HG02588 (cell line): ENCODE results near the gene EFCAB5.
"Not testable (repeated sequence)": the region's sequence is repeated elsewhere in the genome, so short reads cannot be mapped to it uniquely, and the experiment has no call there.

Experiments used
- ATAC-seq: cut with Tn5 transposase; IDR thresholded peaks from one replicate; pipeline ENCODE4 v1.9.1; 2021; ENCODE audit warnings: mild to moderate bottlenecking, moderate library complexity; ENCODE audit not compliant: unreplicated experiment

Gene EFCAB5

DNA sequence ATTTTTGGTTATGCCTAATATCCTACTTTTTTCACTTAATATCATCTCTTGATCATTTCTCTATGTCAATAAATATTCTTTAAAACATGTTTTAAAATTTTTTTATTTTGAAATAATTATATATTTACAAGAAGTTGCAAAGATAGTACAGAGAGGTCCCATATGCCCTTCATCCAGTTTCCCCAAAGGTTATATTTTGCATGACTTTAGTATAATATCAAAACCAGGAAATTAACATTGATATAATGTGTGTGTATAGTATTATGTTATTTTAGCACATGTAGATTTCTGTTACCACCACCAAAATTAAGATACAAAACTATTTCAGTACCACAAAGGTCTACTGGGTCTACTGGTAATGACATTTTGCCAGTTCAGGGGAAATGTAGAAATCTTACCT, 60.7 kb downstream of the EFCAB5 start:
- ATAC-seq, result no peak

DNA sequence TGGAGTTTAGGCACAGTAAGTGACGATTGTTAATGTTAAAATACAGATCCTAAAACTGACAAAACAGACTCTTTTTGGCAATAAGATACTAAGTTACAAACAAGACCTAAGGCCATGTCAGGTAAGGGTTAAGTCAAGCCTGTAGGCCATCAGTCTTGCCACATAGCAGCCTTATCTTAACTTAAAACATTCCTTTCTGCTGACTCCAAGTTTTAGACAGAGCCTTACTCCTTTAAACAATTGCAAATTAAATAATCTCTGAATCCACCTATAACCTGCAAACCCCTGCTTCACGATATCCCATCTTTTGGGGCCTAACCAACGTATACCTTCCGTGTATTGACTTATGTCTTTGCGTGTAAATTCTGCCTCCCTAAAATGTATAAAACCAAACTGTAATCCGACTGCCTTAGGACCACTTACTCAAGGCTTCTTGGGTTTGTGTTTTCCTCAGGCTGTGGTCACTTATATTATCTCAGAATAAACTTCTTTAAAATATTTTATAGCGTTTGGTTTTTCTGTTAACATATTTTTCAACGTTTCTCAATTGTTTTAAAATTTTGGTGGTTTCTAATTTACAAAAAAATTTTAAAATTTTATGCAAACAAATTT, 64.4 kb downstream of the EFCAB5 start:
- ATAC-seq, result no peak

DNA sequence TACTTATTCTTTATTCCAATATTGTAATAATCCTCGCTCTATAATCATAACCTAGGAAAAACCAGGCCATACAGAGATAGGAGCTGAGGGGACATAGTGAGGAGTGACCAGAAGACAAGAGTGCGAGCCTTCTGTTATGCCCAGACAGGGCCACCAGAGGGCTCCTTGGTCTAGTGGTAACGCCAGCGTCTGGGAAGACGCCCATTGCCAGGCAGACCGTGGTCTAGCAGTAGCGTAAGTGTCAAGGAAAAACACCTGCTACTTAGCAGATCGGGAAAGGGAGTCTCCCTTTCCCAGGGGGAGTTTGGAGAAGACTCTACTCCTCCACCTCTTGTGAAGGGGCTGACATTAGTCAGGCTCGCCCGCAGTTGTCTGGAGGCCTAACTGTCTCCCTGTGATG, 70.5 kb downstream of the EFCAB5 start:
- ATAC-seq, result not testable (repeated sequence)

DNA sequence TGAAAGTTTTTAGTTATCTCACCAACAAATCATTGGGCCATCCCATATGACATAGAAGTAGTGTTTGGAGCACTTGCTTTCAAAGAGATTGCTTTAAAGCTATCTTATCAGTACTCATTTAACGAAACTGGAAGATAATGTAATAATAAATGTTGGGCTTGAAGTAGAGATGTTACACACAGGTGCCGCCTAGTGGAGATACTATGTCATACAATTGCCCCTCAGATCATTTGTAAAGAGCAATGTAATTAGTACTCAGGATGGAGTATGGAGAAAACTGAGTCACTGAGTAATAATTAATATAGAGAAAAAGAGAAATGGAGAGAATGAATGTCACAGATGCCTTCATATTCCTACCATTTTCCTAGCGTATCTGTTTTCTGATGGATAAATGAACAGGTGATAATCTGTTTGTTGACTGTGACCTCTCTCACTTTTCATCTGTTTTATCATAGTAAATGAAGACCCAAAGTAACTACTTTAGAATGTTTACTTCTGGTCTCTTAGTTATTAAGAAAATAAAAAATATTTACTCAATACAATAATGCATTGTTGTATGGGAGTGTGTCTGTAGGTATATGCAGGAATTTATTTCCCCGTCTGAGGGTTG, 80.4 kb downstream of the EFCAB5 start:
- ATAC-seq, result no peak

DNA sequence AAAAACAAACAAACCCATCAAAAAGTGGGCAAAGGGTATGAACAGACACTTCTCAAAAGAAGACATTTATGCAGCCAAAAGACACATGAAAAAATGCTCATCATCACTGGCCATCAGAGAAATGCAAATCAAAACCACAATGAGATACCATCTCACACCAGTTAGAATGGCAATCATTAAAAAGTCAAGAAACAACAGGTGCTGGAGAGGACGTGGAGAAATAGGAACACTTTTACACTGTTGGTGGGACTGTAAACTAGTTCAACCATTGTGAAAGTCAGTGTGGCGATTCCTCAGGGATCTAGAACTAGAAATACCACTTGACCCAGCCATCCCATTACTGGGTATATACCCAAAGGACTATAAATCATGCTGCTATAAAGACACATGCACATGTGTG, 83.9 kb downstream of the EFCAB5 start:
- not testable (repeated sequence) for ATAC-seq

DNA sequence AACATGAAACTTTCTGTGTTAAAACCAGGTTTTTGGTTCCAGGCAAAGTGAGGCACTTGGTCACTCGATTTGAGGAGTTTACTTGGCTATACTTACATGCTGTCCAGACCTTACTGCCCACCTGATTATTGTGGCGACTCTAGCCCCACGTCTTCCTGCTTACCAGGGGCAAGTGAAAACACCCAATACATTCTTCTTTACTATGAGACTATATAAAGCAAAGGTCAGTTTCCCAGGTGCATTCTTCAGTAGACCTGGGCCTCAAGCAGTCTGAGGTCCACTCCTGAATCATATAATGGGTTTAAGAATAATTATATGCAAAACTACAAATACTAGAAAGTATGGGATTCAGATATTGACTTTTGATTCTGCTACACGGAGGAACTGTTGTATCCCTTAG, 86.2 kb downstream of the EFCAB5 start:
- no peak for ATAC-seq

DNA sequence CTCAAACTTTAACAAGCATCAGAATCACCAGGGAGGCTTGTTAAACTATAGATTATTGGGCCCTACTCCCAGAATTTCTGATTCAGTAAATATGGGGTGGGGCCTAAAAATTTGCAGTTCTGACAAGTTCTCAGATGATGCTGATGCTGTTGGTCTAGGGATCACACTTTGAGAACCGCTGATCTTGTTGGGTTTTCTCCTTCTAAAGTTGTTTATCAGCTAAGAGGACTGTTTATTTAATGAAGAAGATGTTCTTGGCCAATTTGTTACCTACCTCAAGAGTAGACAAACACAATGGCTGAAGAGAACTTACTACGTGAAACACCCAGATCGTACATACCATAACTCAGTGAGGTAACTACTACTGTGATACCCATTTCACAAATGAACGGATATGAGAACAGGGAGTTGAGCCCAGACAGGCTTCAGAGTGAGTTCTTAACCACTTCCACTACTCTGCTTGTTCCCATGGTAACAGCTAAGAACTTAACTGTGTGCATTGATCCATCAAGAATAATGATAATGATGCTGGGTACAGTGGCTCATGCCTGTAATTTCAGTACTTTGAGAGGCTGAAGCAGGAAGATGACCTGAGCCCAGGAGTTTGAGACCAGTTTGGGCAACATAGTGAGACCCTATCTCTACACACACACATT, 89.9 kb downstream of the EFCAB5 start:
- ATAC-seq, result no peak

DNA sequence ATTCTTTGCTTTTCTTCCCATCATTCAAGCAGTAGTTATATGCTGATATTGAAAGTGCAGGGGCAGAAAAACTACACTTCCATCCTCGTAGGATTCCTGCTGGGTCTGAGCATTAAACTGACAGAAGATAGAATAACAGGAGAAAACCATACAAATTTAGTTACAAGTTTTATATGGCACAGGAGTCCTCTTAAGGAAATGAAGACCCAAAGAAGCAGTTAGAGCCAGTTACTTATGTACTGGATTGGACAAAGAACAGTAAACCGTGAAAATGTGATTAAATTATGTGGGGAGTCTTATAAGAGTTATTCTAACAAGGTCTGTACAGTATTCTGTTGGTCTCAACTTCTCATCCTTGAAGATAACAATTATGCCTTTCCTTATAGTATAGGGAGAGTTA, 93.9 kb downstream of the EFCAB5 start:
- no peak for ATAC-seq

DNA sequence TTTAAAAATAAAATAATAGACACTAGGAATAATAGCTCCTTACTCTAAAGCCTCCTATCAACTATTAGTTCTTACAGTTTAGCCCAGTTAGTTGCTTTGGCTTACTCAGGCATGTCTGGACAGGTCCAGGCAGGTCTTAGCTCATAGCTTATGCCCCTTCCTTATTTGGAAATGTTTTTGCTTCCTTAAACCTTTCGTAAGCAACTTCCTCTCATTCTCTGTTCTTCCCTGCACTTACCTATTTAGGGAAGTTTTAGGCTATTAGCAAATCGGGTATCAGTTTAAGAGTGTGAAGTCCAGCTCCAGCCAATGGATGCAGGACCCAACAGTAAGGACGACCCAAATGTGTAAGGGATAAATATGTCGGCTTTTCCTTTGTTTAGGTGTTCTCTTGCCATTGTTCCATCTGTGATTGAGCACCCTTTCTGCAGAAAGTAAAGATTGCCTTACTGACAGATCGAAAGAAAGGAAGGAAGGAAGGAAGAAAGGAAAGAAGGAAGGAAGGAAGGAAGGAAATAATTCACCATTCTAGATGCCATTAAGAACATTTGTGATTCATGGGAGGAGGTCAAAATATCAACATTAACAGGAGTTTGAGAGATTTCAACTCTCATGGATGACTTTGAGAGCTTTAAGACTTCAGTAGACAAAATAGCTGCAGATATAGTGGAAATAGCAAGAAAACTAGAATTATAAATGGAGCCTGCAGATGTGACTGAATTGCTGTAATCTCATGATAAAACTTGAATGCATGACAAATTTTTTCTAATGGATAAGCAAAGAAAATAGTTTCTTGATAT, 99.5 kb downstream of the EFCAB5 start:
- not testable (repeated sequence) for ATAC-seq

DNA sequence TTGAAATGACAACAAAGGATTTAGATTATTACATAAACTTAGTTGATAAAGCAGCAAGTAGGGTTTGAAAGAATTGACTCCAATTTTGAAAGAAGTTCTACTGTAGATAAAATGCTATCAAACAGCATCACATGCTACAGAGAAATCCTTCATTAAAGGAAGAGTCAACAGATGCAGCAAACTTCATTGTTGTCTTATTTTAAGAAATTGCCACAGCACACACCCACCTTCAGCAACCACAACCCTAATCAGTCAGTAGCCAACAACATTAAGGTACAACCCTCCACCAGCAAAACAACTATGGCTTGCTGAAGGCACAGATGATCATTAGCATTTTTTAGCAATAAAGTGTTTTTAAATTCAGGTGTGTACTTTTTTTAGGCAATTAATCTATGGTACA, 100.1 kb downstream of the EFCAB5 start:
- ATAC-seq, result no peak

DNA sequence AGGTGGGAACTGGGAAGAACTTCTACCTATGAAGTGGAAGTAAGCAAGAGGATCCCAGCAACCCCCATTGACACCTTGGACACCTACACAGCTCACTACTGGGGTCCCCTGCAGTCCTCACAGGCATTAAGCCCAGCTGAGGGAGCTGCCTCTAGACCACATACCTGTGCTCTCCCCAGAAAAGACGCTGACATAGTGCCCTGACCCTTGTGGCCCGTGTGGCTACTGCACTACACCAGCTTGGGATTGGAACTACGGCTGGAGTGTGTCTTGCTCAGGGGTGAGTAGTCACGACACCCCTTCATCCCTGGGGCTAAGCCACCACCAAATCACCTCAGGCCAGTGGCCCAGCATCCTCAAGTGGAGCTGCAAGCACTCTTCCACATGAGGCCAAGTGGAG, 120.9 kb downstream of the EFCAB5 start:
- no peak for ATAC-seq

DNA sequence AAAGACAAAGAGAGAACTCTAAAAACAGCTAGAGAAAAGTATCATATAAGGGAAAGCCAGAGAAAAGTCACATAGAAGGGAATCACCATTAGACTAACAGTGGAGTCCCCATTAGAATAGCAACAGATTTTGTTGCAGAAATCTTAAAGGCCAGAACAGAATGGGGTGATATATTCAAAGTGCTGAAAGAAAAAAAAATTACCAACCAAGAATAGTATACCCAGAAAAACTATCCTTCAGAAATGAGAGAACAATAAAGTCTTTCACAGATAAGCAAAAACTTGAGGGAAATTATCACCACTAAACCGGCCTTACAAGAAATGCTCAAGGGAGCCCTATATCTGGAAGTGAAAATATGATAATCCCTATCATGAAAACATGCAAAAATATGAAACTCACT, 123.3 kb downstream of the EFCAB5 start:
- ATAC-seq, result no peak

DNA sequence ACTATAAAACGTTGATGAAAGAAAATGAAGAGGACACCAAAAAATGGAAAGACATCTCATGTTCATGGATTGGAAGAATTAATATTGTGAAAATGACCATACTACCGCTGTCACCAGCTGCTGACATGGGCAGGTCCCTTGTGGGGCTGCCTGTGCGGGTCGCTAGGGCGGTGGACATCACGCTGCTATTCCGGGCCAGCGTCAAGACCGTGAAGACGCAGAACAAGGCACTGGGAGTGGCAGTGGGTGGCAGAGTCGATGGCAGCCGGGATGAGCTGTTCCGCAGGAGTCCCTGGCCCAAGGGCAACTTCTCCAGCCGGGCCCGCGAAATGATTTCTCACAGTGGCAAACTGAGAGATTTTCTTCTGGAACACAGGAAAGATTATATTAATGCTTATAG, 127.0 kb downstream of the EFCAB5 start:
- no peak for ATAC-seq

DNA sequence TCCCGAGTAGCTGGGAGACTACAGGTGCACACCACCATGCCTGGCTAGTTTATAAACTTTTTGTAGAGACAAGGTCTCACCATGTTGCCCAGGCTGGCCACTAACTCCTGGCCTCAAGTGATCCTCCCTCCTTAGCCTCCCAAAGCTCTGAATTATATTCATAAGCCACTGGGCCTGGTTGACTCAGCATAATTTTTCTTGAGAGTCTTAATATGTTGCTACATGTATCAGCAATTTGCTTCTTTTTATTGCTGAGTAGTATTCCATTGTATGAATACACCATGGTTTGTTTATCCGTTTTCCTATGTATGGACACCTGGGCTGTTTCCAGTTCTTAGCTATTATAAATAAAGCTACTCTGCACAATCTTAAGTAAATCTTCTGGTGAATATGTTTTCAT, 132.8 kb downstream of the EFCAB5 start:
- no peak for ATAC-seq

DNA sequence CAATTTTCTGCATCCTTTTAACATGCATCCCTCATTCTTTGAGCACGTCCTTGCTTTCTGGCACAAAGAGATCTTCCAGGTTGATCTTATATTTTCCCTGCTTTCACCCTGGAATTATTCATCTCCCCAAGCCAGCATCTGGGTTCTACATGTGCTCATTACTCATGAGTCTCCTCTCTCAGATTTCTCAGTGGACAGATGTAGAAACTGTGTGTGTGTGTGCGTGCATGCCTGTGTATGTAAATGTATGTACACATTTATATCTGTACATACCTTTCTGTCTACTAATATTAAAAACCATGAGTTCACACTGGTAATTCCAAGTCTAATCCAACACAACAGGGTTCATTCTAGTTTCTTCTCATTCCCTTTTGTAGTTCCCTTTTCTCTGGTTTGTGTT, 133.3 kb downstream of the EFCAB5 start:
- ATAC-seq, result no peak

DNA sequence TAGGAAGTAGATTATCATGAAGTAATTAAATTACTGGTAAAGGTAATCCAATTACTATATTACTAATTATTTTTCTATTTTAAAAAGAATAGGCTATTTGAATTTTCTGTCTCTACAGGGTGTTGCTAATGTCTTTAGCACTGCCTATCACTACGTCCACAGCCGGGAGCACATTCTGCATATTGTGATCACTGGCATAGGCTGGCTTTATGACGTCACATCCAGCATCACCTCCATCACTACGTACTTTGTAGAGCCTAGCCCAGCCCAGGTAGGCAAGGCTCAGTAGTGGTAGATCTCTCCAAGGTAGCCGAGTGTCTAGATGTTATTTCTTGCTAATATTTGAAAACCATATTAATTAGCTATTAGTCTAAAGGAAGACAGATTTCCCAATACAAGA, 141.3 kb downstream of the EFCAB5 start:
- no peak for ATAC-seq

DNA sequence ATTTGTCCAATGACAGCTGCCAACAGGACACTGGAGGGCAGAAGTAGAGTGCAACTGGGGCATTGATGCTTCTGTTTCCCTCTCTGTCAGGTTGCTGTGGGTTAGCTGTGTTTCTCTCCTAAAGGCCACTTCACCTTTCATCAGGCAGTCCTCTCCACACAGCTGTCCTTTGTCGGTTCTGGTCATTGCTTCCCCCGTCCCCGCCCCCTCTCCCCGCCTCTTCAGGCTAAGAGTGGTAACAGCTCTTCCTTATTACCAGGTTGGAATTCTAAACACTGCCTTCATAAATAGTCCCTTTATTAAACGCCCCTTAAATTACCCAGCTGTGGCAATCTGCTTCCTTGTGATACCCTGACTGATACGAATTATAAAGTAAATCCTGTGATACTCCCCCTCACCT, 143.4 kb downstream of the EFCAB5 start:
- ATAC-seq, result no peak

DNA sequence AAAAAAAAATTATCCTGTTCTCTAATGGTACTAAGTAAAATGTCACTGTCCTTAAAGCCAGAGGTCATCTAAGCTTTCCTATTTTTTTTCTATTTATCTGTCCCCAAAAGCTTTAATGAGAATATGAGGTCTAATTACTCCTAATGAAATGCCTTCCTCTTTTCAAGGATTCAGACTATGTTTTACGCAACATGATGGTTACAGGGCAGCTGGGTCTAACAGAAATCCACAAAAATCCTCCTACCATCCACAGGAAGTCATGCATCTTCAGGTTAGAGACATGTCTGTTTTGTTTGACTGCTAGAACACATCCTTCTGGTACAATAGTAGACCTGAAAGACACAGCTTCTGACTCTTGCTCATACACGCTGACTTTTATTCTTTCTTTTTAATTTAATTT, 145.5 kb downstream of the EFCAB5 start:
- ATAC-seq, result no peak

DNA sequence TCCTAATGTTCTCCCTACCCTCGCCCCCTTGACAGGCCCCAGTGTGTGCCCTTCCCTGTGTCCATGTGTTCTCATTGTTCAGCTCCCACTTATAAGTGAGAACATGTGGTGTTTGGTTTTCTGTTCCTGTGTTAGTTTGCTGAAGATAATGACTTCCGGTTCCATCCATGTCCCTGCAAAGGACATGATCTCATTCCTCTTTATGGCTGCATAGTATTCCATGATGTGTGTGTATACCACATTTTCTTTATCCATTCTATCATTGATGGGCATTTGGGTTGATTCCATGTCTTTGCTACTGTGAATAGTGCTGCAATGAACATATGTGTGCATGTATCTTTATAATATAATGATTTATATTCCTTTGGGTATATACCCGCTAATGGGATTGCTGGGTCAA, 146.0 kb downstream of the EFCAB5 start:
- ATAC-seq, result not testable (repeated sequence)

DNA sequence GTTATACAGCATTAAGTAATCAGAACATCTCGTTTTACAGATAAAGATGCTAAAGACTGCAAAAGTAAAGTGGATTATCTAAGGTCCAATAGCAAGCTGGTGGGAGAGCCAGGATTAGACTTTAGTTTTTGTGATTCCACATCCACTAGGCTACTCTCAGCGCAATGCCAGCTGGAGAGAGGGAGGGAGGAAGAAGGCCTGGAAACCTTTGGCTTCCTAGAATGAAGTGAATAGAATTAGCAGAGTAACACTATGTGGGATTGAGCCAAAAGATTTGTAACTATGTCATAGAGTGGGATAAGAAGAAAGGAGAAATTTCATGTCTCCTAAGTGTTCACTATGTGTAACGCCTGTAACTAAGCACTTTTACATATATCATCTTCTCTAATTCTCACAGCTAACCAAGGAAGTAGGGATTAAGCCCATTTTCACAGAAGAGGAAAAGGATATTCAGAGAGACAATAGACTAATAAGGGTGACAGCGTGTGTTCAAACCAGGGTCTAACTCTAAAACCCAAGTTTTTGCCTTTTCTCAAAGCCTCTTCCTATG, 149.8 kb downstream of the EFCAB5 start:
- ATAC-seq, result no peak

DNA sequence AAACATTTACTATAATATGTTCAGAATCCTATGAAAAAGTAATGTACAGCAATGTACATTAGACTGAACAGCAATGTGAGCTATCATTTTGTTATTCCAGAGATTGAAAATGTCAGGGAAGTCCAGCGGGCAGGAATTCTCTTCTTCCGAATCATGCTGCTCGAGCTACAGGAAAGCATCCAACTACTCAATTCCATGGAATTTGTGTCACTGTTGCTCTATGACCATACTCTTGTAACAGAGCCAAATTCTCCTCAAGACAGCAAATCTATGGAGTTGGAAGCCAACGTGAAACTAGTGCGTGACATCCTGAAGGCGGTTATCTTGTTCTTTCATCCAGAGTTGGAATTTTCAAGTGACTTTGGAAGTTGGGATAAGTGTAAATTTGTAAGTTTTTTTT, 150.3 kb downstream of the EFCAB5 start:
- ATAC-seq, result no peak

DNA sequence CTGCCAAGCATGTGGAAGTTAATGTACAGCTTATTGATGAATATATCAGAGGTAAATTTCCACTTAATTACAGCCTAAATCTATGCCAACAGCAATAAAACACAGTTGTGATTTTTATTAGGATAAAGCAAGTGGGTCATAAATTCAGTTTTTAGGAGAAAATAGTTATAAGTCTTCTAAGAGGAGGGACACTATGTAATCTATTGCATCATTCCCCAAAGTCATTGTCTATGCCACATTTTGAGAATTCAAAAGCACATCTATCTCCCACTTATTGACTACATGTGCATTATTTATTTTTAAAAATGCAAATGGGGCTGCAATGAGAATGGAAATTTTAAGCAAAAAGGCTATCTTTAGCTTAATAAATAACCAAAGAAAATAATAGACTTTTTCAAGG, 151.5 kb downstream of the EFCAB5 start:
- no peak for ATAC-seq
